Measurements from ENCODE around the gene FBRSL1.

Gene FBRSL1

GRCh38 chr12:132512197-132513069, 22.5 kb downstream of the FBRSL1 start:
- Mint-ChIP-seq H3K36me3 (ENCODE audit: low read depth) (peaks cover 5% of the 10 kb centered on the region), H3K4me3 (no peak overlapping the region), H3K4me1 (ENCODE audit: low read depth) (no peaks in the 10 kb centered on the region), H3K9me3 (no peaks in the 10 kb centered on the region), H3K27ac (no peak overlapping the region), H3K27me3 (no peaks in the 10 kb centered on the region)

- H3K9me3 Mint-ChIP-seq: peaks cover under 1% of the 10 kb centered on the region
- H3K36me3 Mint-ChIP-seq (ENCODE audit: low read depth): peaks cover 7% of the 10 kb centered on the region
- H3K27me3 Mint-ChIP-seq: no peaks in the 10 kb centered on the region
- no peaks in the 10 kb centered on the region for H3K4me1 Mint-ChIP-seq (ENCODE audit: low read depth)
- H3K27ac Mint-ChIP-seq: no peak overlapping the region
- no peak overlapping the region for H3K4me3 Mint-ChIP-seq
Measured at GRCh38 chr12:132513070-132513398, 23.1 kb downstream of the FBRSL1 start.

GRCh38 chr12:132513458-132514135, 23.6 kb downstream of the FBRSL1 start:
- H3K4me3 Mint-ChIP-seq: no peak overlapping the region

GRCh38 chr12:132514216-132514820, 24.4 kb downstream of the FBRSL1 start:
- peaks cover 20% of the 10 kb centered on the region for H3K36me3 Mint-ChIP-seq (ENCODE audit: low read depth)
- no peak overlapping the region for H3K27ac Mint-ChIP-seq
- H3K4me1 Mint-ChIP-seq (ENCODE audit: low read depth): no peaks in the 10 kb centered on the region
- no peaks in the 10 kb centered on the region for H3K27me3 Mint-ChIP-seq
- H3K9me3 Mint-ChIP-seq: peaks cover 7% of the 10 kb centered on the region
- no peak overlapping the region for H3K4me3 Mint-ChIP-seq

More at GRCh38 chr12:132513458-132514135, 23.6 kb downstream of the FBRSL1 start:
- Mint-ChIP-seq H3K36me3 (ENCODE audit: low read depth) (peaks cover 12% of the 10 kb centered on the region), H3K9me3 (peaks cover 6% of the 10 kb centered on the region), H3K27me3 (no peaks in the 10 kb centered on the region), H3K4me1 (ENCODE audit: low read depth) (no peaks in the 10 kb centered on the region), H3K27ac (no peak overlapping the region)

DNA sequence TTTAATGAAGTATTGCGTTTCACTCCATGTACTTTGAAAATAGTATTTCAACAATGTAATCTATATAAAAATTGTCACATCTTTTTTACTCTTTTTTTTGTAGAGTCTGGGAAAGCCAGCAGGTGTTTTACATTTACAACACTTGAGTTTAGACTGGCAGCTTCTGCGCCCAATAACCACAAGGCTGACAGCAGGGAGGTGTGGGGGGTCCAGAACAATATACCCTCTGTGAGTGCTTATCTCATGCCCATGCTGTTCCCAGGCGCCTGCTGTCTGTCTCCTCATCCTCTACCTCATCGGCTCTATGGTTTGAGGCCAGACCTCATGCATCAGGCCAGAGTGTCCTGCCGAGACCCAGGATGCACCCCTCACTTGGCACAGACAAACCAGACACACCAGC, 24.9 kb downstream of the FBRSL1 start:
- H3K27ac Mint-ChIP-seq: no peak overlapping the region
- no peak overlapping the region for H3K4me3 Mint-ChIP-seq
- peaks cover 22% of the 10 kb centered on the region for H3K36me3 Mint-ChIP-seq (ENCODE audit: low read depth)
- H3K4me1 Mint-ChIP-seq (ENCODE audit: low read depth): no peaks in the 10 kb centered on the region
- H3K9me3 Mint-ChIP-seq: peaks cover 7% of the 10 kb centered on the region
- no peaks in the 10 kb centered on the region for H3K27me3 Mint-ChIP-seq

- Mint-ChIP-seq H3K36me3 (ENCODE audit: low read depth) (peaks cover 22% of the 10 kb centered on the region), H3K4me1 (ENCODE audit: low read depth) (no peaks in the 10 kb centered on the region), H3K27me3 (no peaks in the 10 kb centered on the region), H3K4me3 (no peak overlapping the region), H3K9me3 (peaks cover 7% of the 10 kb centered on the region), H3K27ac (no peak overlapping the region)
Measured at GRCh38 chr12:132516095-132517012, 26.4 kb downstream of the FBRSL1 start.

DNA sequence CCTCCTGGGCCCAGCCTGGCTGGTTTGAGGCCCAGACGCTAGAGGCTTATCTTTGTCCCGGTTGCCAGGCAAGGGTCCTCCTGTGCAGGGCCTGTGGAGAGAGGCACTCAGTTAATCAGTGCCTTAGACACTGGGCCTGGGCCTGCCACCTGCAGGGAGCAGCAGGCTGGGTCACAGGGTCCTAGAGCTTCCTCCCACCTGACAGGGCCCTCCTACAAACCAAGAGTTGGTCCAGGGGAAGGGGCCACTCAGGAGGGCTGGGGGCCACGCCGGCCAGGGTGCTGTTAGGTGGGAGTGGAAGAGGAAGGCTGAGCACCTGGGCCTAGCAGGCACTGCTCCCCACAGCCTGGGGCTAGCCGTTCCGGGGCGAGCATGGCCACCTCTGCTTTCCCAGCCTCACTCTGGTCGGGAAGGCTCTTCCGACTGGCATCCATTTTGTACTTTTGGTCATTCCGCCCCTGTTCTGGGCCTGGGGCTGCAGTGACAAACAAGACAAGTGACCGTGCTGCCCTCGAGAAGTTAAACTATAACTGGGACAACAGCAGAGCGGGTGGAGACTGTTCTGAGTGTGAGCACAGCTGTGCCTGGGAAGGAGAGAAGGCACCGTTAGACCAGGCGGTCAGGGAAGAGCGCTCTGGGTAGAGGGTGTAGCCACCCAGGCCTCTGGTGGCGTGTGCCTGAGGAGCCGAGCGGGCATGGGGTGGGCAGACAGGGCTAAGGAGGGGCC, 27.2 kb downstream of the FBRSL1 start:
- H3K9me3 Mint-ChIP-seq: peaks cover 7% of the 10 kb centered on the region
- no peaks in the 10 kb centered on the region for H3K27me3 Mint-ChIP-seq
- H3K4me3 Mint-ChIP-seq: no peak overlapping the region
- H3K36me3 Mint-ChIP-seq (ENCODE audit: low read depth): peaks cover 22% of the 10 kb centered on the region
- H3K4me1 Mint-ChIP-seq (ENCODE audit: low read depth): no peaks in the 10 kb centered on the region
- H3K27ac Mint-ChIP-seq: no peak overlapping the region

DNA sequence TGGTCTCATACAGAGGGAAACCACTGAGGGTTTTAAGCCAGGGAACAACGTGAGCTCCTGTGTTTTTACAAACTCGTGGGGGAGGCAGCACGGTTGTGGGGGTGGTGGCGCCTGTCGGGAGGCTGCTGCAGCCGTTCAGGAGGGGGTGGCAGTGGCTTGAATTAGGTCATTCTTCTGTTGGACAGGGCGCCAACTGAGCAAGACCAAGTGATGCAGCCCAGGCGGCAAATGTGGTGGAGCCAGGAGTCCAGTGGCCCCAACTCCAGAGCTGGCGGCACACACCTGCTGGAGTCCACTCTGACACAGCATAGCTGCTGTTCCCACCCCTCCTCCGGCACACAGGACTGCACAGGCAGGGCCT, 27.8 kb downstream of the FBRSL1 start:
- H3K36me3 Mint-ChIP-seq (ENCODE audit: low read depth): peaks cover 22% of the 10 kb centered on the region
- H3K4me1 Mint-ChIP-seq (ENCODE audit: low read depth): no peaks in the 10 kb centered on the region
- no peak overlapping the region for H3K4me3 Mint-ChIP-seq
- H3K27ac Mint-ChIP-seq: no peak overlapping the region
- no peaks in the 10 kb centered on the region for H3K27me3 Mint-ChIP-seq
- peaks cover 7% of the 10 kb centered on the region for H3K9me3 Mint-ChIP-seq

DNA sequence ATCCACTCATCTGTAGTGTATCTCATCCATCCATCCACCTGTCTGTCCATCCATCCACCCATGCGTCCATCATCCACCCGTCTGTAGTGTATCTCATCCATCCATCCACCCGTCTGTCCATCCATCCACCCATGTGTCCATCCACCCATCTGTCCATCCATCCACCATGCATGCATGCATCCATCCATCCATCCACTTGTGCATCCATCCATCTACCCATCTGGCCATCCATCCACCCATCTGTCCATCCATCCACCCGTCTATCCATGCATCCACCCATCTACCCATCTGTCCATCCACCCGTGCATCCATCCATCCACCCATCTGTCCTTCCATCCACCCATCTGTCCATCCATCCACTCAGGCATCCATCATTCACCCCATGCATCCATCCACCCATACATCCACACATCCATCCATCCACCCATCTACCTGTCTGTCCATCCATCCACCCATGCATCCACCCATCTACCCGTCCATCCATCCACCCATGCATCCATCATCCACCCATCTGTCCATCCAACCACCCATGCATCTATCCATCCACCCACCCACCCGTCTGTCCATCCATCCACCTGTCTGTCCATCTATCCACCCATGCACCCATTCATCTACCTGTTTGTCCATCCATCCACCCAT, 28.5 kb downstream of the FBRSL1 start:
- Mint-ChIP-seq H3K27ac (no peak overlapping the region), H3K9me3 (peaks cover 7% of the 10 kb centered on the region), H3K4me3 (no peak overlapping the region)

DNA sequence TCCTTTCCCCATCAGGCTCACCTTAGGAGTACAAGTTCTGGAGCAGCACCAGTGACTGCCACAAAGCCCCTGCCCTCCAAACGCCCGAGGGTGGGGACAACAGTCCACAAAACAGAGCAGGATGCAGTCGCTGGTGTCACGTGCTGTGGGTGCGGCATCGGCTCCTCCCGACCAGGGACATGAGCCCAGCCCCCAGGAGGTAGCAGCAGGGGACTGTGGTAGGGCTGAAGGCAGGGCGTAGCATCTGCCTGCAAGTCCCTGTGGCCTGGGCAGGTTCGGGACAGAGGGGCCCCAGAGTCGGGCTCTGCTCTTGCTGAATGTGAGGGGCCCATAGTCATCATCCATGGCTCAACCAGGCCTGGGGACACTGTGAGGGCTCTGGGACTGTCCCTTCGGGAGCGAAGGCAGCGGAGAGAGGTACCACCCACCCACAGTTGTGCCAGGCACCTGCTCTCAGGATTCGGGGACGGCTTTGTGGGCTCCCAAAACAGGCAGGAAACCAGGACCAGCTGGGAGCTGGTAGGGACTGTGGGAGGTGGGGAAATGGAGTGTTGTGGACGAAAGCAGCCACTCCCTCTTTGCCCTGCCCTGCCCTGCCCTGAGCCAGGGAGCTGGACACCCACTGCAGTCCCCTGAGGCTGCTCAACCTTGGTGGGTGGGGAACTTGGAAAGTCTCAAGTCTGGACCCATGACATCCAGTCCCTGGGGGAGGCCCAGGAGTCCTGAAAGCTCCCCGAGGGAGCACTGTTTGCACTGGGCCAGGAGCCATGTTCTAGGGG, 30.7 kb downstream of the FBRSL1 start:
- Mint-ChIP-seq H3K27ac (no peak overlapping the region), H3K4me1 (ENCODE audit: low read depth) (peaks cover 3% of the 10 kb centered on the region), H3K4me3 (no peak overlapping the region)

More for the DNA sequence above, 28.5 kb downstream of the FBRSL1 start:
- Mint-ChIP-seq H3K36me3 (ENCODE audit: low read depth) (peaks cover 22% of the 10 kb centered on the region), H3K27me3 (no peaks in the 10 kb centered on the region), H3K4me1 (ENCODE audit: low read depth) (no peaks in the 10 kb centered on the region)

DNA sequence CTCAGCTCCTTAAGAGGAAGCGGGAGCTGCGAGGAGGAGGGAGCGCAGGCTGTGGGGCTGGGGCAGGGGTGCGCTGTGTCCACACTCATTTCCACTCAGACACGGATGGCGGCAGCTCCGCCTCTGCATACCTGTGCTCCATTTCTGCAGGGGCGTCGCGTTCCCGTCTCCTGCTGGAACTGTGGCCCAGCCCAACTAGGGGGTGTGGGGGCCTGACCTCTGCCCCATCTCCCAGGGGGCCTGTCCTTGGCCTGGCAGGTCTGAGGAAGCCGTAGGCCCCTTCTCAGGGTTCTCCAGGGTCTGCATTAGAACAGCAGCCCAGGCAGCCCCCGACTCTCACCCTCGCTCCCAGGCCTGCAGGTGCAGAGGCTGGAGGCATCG, 31.2 kb downstream of the FBRSL1 start:
- Mint-ChIP-seq H3K27me3 (no peaks in the 10 kb centered on the region), H3K27ac (no peak overlapping the region), H3K4me3 (no peak overlapping the region), H3K9me3 (peaks cover 7% of the 10 kb centered on the region), H3K4me1 (ENCODE audit: low read depth) (peaks cover 3% of the 10 kb centered on the region), H3K36me3 (ENCODE audit: low read depth) (peaks cover 17% of the 10 kb centered on the region)

More for the DNA sequence above, 30.7 kb downstream of the FBRSL1 start:
- Mint-ChIP-seq H3K36me3 (ENCODE audit: low read depth) (peaks cover 17% of the 10 kb centered on the region), H3K9me3 (peaks cover 7% of the 10 kb centered on the region), H3K27me3 (no peaks in the 10 kb centered on the region)

GRCh38 chr12:132521712-132522292, 31.9 kb downstream of the FBRSL1 start:
- Mint-ChIP-seq H3K9me3 (peaks cover 7% of the 10 kb centered on the region), H3K27ac (no peak overlapping the region), H3K36me3 (ENCODE audit: low read depth) (peaks cover 17% of the 10 kb centered on the region), H3K27me3 (no peaks in the 10 kb centered on the region), H3K4me1 (ENCODE audit: low read depth) (peaks cover 3% of the 10 kb centered on the region), H3K4me3 (no peak overlapping the region)
